Keratinocyte (primary cell): ENCODE data around the gene SSTR3.

Experiments used
- EZH2 ChIP-seq: IDR thresholded peaks from one replicate; pipeline ENCODE4 v1.6.1; 2012; ENCODE audit warnings: inconsistent platforms, mild to moderate bottlenecking, low read length, moderate library complexity
- TF ChIP-seq, protein P1 (sequence below), 3 experiments: IDR thresholded peaks in 1 of 3; conservative IDR thresholded peaks in 1 of 3; optimal IDR thresholded peaks in 1 of 3; 2 replicates in 2 of 3; 3 replicates in 1 of 3; pipeline versions ENCODE3 to v1.5.1; 2011; ENCODE audit warnings: low read length in 3 of 3, mild to moderate bottlenecking in 3 of 3, moderate library complexity in 2 of 3, control low read depth in 1 of 3, inconsistent platforms in 1 of 3; ENCODE audit not compliant: insufficient read depth in 2 of 3; ENCODE audit errors: extremely low read depth in 1 of 3

DNA sequence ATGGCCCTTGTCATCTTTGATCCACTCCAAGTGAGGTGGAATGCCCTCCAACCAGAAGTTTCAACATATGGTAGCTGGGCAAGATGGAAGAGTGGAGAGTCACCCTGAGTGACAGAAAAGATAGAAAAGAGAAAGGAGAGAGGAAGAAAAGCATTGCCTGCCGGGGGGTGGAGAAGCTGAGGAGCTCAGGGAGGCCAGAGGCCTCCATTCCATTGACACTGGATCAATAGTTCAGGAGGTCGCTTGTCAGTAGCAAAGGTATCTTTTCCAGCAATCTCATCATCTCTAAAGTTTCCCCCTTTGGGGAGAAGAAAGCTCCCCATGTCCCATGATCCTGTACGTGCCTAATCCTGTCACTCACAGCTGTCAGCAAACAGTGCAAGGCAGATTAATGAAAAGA is 17.5 kb downstream of the SSTR3 start:
- TF ChIP-seq, protein P1, sequence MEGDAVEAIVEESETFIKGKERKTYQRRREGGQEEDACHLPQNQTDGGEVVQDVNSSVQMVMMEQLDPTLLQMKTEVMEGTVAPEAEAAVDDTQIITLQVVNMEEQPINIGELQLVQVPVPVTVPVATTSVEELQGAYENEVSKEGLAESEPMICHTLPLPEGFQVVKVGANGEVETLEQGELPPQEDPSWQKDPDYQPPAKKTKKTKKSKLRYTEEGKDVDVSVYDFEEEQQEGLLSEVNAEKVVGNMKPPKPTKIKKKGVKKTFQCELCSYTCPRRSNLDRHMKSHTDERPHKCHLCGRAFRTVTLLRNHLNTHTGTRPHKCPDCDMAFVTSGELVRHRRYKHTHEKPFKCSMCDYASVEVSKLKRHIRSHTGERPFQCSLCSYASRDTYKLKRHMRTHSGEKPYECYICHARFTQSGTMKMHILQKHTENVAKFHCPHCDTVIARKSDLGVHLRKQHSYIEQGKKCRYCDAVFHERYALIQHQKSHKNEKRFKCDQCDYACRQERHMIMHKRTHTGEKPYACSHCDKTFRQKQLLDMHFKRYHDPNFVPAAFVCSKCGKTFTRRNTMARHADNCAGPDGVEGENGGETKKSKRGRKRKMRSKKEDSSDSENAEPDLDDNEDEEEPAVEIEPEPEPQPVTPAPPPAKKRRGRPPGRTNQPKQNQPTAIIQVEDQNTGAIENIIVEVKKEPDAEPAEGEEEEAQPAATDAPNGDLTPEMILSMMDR (optimal IDR thresholded peaks at IDR 0.05 in 1 of 3, IDR thresholded peaks at IDR 0.05 in 1 of 3, conservative IDR thresholded peaks at IDR 0.05 in 1 of 3; ENCODE audit: extremely low read depth in 1 of 3, insufficient read depth in 2 of 3, low read length in 3 of 3): no peak
- no peak for TF ChIP-seq EZH2
